Pancreas (tissue), 10 donors: ENCODE data around the gene SULT4A1. TPM values are rescaled to one million over a fixed set of nuclear protein-coding genes. Genes with fewer than 3 reads are reported as not detected.
A peak's percentile ranks its signal among the peaks of the same experiment; 100 is the strongest.

Experiments used
- ATAC-seq, 4 donors: fragments of 200-7000 bp; cut with Tn5 transposase; one replicate each; pipeline versions ENCODE4 v1.8.0 to v1.9.1; 2020; ENCODE audit warnings: mild to moderate bottlenecking in 4 of 4, moderate library complexity in 4 of 4
- DNase-seq, 6 donors: peaks; one replicate each; pipeline ENCODE4 v3.0.0-alpha.2; 2020
- FAIRE-seq: peaks from 2 replicates; lab custom pipeline; 2012; peaks lifted over from hg19 to GRCh38; lab: Jason Lieb, UNC
- H3K27ac ChIP-seq, 4 donors: fragments of 200-600 bp; sonication (generic); 1 replicate in 3 of 4; 2 replicates in 1 of 4; pipeline versions ENCODE4 v1.5.0 to v1.8.0; 2020
- H3K27me3 ChIP-seq, 4 donors: fragments of 200-600 bp; one replicate each; pipeline ENCODE4 v1.8.0; 2021
- H3K36me3 ChIP-seq, 3 donors: fragments of 200-600 bp; sonication (generic) in 1 of 3; one replicate each; pipeline versions ENCODE4 v1.5.0 to v1.8.0; 2020 to 2021
- H3K4me1 ChIP-seq, 3 donors: fragments of 200-600 bp; one replicate each; pipeline ENCODE4 v1.8.0; 2021
- H3K4me3 ChIP-seq, 4 donors: fragments of 200-600 bp; sonication (generic) in 2 of 4; one replicate each; pipeline versions ENCODE4 v1.5.0 to v1.8.0; 2020 to 2021
- H3K9me3 ChIP-seq, 4 donors: fragments of 200-600 bp; one replicate each; pipeline ENCODE4 v1.8.0; 2021
- WGBS, 2 donors: extraction: QIAGEN DNeasy Blood & Tissue Kit; methylation state at CpG; one replicate each; pipeline ENCODE4 v1.1.7; 2013; 5-methylcytosine and 5-hydroxymethylcytosine counted together
- intact Hi-C, 3 donors: fragments of 100-400 bp; cut with DNase I; formaldehyde crosslinking; loops; one replicate each; pipeline versions ENCODE4 v1.11.1 to v1.14.2; 2022
- polyA plus RNA-seq, 2 donors: library from polyadenylated mRNA; stranded (reverse); fragments of 200-250 nt; gene quantifications; one replicate each; pipeline ENCODE4 v1.2.3, GENCODE V29; 2013
- total RNA-seq, 6 donors: library from RNA; stranded (reverse); fragmentation: NEBNext Ultra II Directional in 4 of 6; extraction: Animal tissue kit (Norgen Biotek cat#: 25700) in 4 of 6; gene quantifications; one replicate each; pipeline versions ENCODE4 v1.2.1 to v1.2.4, GENCODE V29; 2021 to 2023
- TF ChIP-seq, protein P1 (sequence below), 4 donors: fragments of 200-600 bp; sonication (generic) in 3 of 4; IDR thresholded peaks; one replicate each; pipeline versions ENCODE4 v1.5.0 to v1.8.0; 2021; ENCODE audit warnings: antibody characterized with exemption in 4 of 4
- donor health status: healthy with polysubstance abuse.
- donor health status: DM: no; HTN: no; CAD: no; lungs with moderate emphysema.
- donor health status: DM: no; HTN: no; CAD: no.
- donor health status: control.
- donor health status: control.
- donor health status: Bipolar disorder and iron deficiency.
- donor health status: DM: yes; HTN: yes; CAD: no.
- donor health status: DM: no; HTN: no; CAD: no.
- donor health status: DM: no; HTN: no; CAD: no.
- donor health status: DM: yes; HTN: yes; CAD: no.

Gene SULT4A1
- total and polyA plus RNA-seq, 8 donors: 0.09 to 5.4 (median 0.37) TPM; not detected in 1

DNA sequence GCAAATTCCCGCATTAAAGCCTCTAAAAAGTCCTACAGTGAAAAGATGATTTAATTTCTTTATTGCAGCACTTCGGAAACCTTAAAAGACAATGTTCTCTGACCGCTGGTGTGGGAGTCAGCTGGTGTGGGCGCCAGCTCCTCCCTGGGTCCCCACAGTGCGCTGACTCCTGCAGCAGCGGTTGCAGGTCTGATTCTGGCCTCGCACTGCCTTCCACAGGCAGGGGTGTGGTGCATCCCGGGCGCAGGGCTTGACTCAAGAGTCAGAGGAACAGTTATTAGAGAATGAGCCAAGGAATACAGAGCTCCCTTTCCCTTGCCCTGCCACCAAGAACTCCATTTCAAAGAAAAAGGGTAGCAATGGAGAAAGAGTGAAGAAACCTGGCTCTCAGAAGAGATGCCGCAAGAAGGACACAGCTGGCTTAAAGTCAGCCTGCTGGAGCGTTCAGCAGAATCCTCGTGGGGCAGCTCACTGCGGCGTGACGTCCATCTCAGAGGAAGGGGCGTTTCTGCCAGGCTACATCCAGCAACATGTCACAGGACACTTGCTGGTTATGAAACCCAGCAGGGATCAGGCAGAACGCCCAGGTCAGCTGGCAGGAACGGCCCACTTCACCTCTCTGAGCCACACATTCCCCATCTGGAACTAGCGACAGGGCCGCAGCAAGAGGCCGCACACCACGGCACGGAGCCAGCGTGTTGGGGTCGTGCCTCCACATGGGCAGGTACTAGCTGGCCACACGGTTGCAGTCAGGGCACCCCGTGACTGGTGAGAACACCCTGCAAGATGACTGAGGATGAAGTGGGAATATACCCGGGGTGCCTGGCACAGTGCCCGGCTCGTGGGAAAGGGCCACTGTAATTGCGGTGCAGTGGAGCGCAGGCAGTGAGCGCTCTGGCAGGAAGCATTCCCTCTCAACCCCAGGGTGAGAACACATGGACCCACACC is 32.1 kb downstream of the SULT4A1 start:
- intact Hi-C loops: loop anchor here in 2 of 3 donors (5.0 to 10.0 kb wide), 2 partner anchors 443 to 555 kb away; no protein-coding TSS in a partner anchor
- no peak overlapping the region for H3K4me3 ChIP-seq
- H3K9me3 ChIP-seq: no peaks in the 10 kb centered on the region
- H3K36me3 ChIP-seq: no peaks in the 10 kb centered on the region
- ATAC-seq (peak in 1 of 4 donors; percentile 6), FAIRE-seq (no peak), DNase-seq (peak in 2 of 6 donors; percentile 43 to 49)
- 56 to 66% methylated on average over 33 of the region's 33 CpGs for WGBS, 2 donors
- no peaks in the 10 kb centered on the region for H3K4me1 ChIP-seq
- no peaks in the 10 kb centered on the region for H3K27me3 ChIP-seq
- no peak overlapping the region for H3K27ac ChIP-seq
- TF ChIP-seq, protein P1, sequence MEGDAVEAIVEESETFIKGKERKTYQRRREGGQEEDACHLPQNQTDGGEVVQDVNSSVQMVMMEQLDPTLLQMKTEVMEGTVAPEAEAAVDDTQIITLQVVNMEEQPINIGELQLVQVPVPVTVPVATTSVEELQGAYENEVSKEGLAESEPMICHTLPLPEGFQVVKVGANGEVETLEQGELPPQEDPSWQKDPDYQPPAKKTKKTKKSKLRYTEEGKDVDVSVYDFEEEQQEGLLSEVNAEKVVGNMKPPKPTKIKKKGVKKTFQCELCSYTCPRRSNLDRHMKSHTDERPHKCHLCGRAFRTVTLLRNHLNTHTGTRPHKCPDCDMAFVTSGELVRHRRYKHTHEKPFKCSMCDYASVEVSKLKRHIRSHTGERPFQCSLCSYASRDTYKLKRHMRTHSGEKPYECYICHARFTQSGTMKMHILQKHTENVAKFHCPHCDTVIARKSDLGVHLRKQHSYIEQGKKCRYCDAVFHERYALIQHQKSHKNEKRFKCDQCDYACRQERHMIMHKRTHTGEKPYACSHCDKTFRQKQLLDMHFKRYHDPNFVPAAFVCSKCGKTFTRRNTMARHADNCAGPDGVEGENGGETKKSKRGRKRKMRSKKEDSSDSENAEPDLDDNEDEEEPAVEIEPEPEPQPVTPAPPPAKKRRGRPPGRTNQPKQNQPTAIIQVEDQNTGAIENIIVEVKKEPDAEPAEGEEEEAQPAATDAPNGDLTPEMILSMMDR (IDR thresholded peaks at IDR 0.05): no peak

DNA sequence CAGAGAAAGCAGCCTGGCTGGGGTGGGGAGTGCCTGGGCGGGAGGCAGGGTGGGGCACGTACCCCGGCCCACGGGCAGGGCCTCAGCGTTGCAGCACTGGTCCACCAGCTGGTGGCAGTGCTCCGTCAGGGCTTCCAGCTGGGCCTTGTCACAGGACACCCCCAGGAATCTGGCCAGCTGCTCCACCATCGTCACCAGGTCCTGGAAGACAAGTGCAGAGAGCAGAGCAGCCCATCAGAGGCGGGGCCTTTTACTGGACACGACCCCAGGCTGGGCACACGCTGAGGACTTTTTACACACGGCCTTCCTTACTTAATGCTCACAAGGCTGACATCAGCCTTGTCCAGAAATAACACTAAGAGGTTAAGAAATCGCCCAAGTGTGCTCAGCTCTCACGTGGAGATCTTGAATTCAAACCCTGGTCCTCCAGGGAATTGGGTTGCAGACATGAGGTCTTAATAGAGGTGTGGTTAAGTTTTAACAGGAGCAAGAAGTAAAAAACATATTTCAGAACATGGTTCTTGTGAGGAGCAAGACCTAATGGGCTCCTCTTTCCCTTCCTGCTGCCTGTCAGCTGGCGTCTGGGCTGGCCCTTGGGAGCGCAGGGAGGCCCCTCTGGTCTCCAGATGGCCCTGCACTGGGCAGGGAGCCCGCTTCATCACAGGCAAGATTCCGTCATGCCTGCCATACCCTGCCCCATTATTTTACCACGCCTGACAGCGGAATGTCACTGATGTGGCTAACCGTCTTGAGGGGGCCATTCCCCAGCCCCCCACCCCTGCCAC is 33.1 kb downstream of the SULT4A1 start:
- FAIRE-seq (no peak), DNase-seq (peak in 1 of 6 donors; percentile 45), ATAC-seq (peak in 2 of 4 donors; percentile 19 to 24)
- Histone ChIP-seq H3K4me1 (peaks cover under 1 to 3% (median 1%) of the 10 kb centered on the region in 3 donors), H3K27me3 (no peaks in the 10 kb centered on the region), H3K4me3 (no peak overlapping the region), H3K27ac (no peak overlapping the region), H3K9me3 (no peaks in the 10 kb centered on the region), H3K36me3 (no peaks in the 10 kb centered on the region)
- TF ChIP-seq, protein P1 (IDR thresholded peaks at IDR 0.05): no peak
- WGBS, 2 donors: 39 to 42% methylated on average over 18 to 20 of the region's 20 CpGs
- intact Hi-C loops: loop anchor here in 2 of 3 donors (5.0 to 10.0 kb wide), 2 partner anchors 442 to 554 kb away; no protein-coding TSS in a partner anchor

DNA sequence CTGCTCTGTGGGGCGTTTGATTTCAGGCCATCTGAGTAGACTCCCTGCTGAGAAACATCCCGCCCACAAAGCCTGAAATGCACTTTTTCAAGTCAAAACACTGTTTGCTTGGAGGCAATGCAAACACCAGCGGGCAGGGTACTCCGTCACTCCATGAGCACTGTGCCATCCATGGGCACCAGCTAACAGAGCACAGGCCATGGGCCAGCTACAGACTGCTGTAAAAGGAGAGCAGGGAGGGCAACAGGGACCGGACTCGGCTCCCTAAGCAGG is 33.7 kb downstream of the SULT4A1 start:
- FAIRE-seq (no peak), DNase-seq (no peak), ATAC-seq (peak in 1 of 4 donors; percentile 4)
- 65 to 70% methylated on average over 6 of the region's 6 CpGs for WGBS, 2 donors
- Histone ChIP-seq H3K36me3 (no peaks in the 10 kb centered on the region), H3K27me3 (no peaks in the 10 kb centered on the region), H3K9me3 (no peaks in the 10 kb centered on the region), H3K4me3 (no peak overlapping the region), H3K4me1 (peaks cover 5 to 8% (median 6%) of the 10 kb centered on the region in 3 donors), H3K27ac (no peak overlapping the region)
- intact Hi-C loops: loop anchor here in 2 of 3 donors (5.0 to 10.0 kb wide), 2 partner anchors 441 to 554 kb away; no protein-coding TSS in a partner anchor
- TF ChIP-seq, protein P1 (IDR thresholded peaks at IDR 0.05): no peak

DNA sequence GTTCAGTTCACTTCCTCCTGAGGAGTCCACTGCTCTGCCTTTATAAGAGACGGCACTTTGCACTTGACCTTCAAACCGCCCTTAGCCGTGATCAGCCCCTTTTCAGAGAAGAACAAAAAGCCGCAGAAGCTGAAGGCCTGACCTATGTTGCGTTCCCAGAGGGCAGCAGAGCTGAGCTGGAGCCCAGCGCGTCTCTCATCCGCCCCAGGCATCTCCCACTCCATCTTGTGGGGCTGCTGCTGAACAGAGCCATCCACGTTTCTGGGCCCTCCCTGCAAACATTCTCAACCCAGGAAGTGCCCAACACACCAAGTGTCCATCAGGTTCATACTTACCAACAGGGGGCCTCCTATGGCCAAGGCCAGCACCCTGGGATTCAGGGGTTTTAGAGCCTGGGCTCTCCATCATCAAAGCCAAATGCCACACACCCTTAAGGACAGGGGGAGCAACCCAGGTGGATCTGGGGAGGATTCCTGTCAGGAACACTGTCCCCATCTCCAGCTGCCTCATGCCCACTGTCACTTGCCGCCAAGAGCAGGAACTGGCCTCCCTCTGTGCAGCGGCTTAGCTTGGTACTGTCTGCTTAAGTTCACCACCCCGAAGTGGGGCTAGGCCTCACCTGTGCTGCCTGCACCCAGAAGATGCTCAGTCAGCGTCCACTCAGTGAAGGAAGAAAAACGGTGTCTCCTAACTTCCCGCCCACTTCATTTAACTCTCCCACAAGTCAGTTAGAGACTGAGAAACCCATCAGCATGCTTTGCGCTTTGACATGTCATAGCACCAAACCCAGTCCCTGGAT is 34.2 kb downstream of the SULT4A1 start:
- DNase-seq (peak in 1 of 6 donors; percentile 26), ATAC-seq (no peak), FAIRE-seq (no peak)
- Histone ChIP-seq H3K36me3 (no peaks in the 10 kb centered on the region), H3K4me1 (peaks cover 6 to 11% (median 8%) of the 10 kb centered on the region in 3 donors), H3K4me3 (no peak overlapping the region), H3K27me3 (no peaks in the 10 kb centered on the region), H3K27ac (no peak overlapping the region), H3K9me3 (no peaks in the 10 kb centered on the region)
- 73 to 86% methylated on average over 16 of the region's 16 CpGs for WGBS, 2 donors
- intact Hi-C loops: loop anchor here in 2 of 3 donors (5.0 to 10.0 kb wide), 2 partner anchors 441 to 553 kb away; no protein-coding TSS in a partner anchor
- TF ChIP-seq, protein P1 (IDR thresholded peaks at IDR 0.05): no peak
